Stimulated activated CD8-positive, alpha-beta memory T cell treated with anti-CD3 and anti-CD28 coated beads, Interleukin-4, amount 100 ng/mL, for 1 hour (primary cell): ENCODE measurements around the gene AEBP1.
A peak's percentile ranks its signal among the peaks of the same experiment; 100 is the strongest.
"Not testable (repeated sequence)": the region's sequence is repeated elsewhere in the genome, so short reads cannot be mapped to it uniquely, and the experiment has no call there.

Source experiments
- DNase-seq, 2 donors: peaks; one replicate each; pipeline ENCODE4 v3.0.0-alpha.2; 2020; ENCODE audit warnings: low read depth in 2 of 2, low spot score in 1 of 2

The AEBP1 gene

GRCh38 chr7:44116789-44117666 lies 12.9 kb downstream of the AEBP1 start:
- DNase-seq: no peak

GRCh38 chr7:44117801-44118429 lies 13.8 kb downstream of the AEBP1 start:
- no peak for DNase-seq

GRCh38 chr7:44119829-44120380 lies 15.8 kb downstream of the AEBP1 start:
- no peak for DNase-seq

- no peak for DNase-seq
Measured at GRCh38 chr7:44120395-44120794, 16.2 kb downstream of the AEBP1 start.

GRCh38 chr7:44121761-44122420 lies 17.7 kb downstream of the AEBP1 start:
- no peak for DNase-seq

GRCh38 chr7:44122529-44122928 lies 18.4 kb downstream of the AEBP1 start:
- DNase-seq: no peak

DNA sequence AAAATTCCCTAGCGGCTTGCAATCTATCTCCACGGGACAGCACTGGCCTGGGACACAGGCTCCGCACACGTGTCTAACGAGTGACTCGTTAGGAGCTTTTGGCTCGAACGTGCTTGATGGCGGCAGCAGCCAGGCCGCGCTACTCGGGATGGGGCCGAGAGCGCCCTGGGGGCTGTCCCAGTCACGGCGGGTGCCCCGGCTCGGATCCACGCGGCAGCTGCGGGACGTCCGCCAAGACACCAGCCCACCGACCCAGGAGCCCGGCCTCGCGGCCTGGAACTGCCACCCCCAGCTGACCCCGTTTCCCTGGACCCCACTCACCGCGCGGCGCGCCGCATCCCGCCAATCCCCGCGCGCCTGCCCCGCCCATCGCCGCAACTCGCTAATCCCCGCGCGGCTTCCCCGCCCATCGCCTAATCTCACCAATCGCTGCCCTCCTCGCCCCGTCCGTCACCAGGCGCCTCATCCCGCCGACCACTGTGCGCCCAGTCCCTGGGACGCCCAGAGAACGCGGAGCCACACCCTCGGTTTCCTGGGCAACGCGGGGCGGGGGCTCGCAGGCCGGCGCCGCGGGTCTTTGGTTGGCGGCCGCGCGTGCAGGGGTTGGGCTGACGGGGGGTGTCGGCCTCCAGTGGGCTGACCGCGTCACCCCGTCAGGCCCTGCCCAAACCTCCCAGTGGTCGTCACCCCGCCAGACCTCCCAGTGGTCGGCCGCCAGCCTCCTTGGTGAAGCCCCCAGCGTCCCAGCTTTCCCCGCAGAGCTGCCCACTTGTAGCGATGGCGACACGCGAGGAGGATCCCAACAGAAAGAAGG lies 19.3 kb downstream of the AEBP1 start, which contains the start of gene POLD2:
Gene POLD2 (minus strand): TSS at position 359 of the 814 bp plus-strand sequence. CDS start 1,495 bp downstream, outside the sequence.
- peak; percentile 90 to 92 for DNase-seq

DNA sequence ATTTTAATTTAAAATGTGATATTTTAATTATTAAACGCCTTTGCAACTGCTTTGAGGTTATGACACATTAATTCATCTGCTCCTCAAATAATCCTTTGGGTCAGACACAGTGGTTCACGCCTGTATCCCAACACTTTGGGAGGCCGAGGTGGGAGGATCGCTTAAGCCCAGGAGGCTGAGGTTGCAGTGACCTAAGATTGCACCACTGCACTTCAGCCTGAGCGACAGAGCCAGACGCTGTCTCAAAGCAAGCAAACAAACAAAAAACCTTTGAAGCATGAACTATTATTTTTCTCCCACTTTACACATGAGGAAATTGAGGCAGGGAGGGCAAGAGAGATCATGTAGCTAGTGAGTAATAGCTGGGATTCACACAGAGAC lies 20.7 kb downstream of the AEBP1 start:
- no peak for DNase-seq

- not testable (repeated sequence) for DNase-seq
Measured at GRCh38 chr7:44126574-44126973, 22.4 kb downstream of the AEBP1 start.

DNA sequence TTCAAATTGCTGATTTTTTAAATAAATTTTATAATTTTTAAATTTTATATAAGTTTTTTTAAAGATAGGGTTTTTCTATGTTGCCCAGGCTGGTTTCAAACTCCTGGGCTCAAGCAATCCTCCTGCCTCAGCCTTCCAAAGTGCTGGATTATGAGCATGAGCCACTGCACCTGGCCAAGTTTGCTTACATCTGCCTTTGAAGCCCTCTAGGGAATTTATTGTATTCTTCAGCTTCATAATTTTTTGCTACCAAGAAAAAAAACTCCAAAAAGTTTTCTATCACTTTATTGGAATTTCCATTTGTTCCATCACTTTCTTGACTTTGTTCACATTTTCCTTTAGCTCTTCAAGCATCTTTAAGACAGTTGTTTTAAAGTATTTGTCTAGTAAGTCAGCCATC lies 23.0 kb downstream of the AEBP1 start:
- no peak for DNase-seq

DNA sequence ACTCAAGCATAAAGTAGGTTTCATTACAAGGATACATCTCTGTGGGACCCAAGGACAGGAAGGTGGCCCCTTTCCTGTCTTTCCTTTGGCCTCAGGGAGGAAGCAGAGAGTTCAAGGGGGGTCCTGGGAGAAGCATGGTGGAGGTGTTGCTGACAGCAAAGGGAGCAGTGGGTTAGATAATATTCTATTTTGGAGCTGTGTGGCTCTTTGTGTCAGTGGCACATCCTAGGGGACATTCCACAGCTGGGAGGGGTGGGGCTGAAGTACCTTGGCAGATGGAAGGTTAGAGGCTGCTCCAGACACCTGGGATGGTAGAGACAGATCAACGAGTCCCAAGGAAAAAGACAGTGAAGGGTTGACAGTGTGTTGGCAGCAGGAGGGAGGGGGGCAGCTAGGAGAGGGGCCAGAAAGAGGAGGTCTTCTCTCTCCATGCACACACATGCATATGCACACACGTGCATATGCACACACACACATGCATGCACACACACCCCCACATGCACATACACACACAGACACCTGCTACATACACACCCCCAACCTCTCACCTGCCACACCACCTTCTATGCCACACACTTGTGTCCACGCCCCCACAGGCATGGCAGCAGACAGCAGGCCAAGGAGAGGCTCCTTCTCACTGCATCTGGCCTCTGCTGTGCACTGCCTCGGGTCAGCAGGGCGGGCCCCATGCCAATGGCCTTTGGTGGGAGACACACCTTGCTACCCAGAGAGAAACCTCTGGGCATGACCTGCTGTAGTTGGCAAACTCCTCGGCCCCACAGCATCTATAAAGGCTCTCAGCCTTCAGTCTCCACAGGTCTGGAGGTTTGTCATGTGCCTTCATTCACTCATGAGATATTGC lies 24.8 kb downstream of the AEBP1 start:
- DNase-seq: no peak

DNA sequence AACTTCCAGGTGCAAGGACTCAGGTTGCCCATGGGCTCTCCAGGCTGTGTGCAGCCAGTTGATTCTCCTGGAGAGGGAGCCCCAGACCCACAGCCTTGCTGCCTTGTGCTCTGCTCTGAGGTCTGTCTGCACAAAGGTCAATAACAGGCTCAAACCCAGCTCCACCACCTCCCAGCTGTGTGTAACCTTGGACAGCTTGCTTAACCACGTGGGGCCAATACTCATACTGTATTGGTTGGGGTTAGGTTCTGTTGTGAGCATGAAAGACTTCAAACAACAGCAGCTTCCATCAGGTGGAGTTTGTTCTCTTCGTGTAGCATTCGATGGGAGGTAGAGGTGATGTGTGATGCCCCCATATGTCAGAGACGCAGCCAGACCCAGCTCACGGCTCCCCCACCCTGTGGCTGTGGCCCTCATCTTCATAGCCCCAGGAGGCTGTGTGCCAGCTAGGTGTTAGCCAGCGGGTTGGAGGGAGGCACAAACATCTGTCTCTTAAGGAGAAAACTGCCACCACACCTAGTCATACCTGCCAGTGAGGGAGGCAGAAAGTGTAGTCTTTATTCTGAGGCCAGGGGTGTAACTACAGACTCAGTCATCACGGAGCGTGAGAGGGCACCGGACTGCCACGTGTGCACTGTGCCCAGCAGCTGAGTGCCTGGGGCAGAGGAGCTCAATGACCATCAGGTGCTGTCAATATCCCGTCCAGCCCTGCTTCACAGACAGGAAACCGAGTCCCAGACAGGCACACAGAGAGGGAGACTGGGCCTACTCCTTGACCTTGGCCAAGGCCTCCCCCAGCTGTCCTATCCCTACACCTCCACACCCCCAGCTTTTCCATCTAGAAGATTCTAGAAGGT lies 27.3 kb downstream of the AEBP1 start:
- no peak for DNase-seq

DNA sequence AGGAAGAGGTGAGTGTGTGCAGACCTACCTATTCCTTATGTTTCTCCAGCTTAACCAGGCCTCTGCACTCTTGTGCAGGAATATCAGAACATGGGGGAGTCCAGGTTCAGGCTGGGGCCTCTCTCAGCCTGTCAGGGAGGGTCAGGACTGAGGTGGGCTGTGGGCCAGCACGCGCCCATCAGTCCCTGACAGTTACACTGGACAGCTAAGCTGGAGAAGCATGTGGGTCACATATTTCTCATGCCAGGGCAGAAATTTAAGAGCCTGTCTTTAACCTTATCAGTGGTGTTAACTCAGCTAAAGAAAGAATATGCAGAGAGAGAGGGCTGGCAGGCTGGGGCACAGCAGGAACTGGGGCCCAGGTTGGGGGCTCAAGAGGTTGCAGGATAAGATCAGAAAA lies 27.9 kb downstream of the AEBP1 start:
- no peak for DNase-seq

DNA sequence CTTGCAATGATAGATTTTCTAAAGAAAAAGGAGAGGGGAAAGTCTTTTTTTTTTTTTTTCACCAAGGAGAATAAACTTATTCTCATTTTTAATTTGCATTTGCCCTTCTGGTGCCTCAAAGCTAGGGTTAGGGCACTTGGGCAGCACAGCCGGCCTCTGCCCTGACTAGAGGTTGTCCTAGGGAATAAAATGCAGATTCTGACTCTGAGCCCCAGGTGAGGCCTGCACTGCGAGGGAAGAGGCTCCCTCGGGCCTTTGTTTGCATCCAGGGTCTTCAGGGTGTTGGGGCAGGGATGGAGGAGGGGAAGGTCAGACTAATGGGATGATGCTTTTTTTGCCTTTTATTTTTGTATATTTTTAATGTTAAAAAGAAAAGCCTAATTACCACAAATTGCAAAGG lies 29.1 kb downstream of the AEBP1 start:
- no peak for DNase-seq

DNA sequence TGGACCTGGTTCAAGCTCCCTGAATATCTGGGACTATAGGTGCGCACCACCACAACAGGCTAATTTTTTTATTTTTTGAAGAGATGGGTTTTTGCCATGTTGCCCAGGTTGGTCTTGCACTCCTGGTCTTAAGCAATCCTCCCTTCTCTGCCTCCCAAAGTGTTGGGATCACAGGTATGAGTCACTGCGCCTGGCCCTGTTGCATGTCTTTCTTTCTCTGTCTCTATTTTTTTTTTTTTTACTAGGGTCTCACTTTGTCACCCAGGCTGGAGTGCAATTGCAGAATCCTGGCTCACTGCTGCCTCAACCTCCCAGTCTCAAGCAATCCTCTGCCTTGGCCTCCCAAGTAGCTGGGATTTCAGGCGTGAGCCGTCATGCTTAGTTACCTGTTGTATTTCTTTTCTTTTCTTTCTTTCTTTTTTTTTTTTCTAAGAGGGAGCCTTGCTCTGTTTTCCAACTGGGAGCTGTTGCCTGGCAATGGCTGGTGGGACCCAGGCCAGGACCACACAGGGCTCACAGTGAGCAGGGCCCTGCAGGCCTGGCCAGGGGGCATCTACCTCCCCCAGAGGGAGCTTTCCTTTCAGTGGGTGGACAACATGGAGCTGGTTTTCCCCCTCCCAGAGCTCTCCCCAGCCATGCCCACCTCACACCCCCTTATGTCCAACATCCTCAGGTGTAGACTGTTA lies 30.9 kb downstream of the AEBP1 start:
- no peak for DNase-seq

GRCh38 chr7:44136731-44137130 lies 32.6 kb downstream of the AEBP1 start:
- no peak for DNase-seq

- DNase-seq: no peak
Measured at GRCh38 chr7:44138698-44139097, 34.6 kb downstream of the AEBP1 start.

- DNase-seq: no peak
Measured at GRCh38 chr7:44139311-44140010, 35.3 kb downstream of the AEBP1 start.
